HG03097 (cell line): Measurements from ENCODE around the gene SLC1A3.
A peak's percentile ranks its signal among the peaks of the same experiment; 100 is the strongest.
"Not testable (repeated sequence)": the region's sequence is repeated elsewhere in the genome, so short reads cannot be mapped to it uniquely, and the experiment has no call there.

ENCODE experiments used
- ATAC-seq: cut with Tn5 transposase; IDR thresholded peaks from one replicate; pipeline ENCODE4 v1.9.1; 2021; ENCODE audit not compliant: unreplicated experiment, low FRiP score

The SLC1A3 gene

DNA sequence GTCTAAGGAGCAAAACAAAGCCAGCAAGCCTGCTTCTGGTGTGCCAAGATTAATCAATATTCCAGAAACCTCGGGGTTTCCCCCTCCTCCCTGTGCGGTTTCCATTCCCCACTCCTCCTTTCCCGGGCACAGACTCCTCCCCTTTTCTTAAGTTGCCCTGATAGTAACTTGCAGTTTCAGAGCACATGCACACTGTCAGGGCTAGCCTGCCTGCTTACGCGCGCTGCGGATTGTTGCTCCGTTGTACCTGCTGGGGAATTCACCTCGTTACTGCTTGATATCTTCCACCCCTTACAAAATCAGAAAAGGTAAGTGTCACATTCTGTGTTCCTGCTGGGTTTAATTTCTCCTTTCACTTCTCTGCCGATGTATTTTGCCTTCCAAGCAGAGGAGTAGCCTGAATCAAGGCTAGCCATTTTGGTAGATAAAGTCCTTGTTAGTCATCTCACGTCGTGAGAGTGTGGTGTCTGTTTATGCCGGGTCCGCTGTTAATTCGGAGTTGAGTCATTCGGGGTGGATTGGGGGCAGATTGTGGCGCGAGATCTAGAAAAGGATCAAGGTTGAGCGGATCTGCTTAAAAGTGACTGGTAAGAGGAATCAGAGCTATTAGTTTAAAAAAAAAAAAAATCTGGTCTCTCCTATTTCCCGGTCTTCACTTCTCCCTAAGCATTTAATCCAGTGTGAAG, at the start of gene SLC1A3:
Gene SLC1A3, plus strand, starts transcription at position 179 of the 686 bp plus-strand sequence. CDS start 1,818 bp downstream, outside the sequence.
- peak; percentile 86 for ATAC-seq

DNA sequence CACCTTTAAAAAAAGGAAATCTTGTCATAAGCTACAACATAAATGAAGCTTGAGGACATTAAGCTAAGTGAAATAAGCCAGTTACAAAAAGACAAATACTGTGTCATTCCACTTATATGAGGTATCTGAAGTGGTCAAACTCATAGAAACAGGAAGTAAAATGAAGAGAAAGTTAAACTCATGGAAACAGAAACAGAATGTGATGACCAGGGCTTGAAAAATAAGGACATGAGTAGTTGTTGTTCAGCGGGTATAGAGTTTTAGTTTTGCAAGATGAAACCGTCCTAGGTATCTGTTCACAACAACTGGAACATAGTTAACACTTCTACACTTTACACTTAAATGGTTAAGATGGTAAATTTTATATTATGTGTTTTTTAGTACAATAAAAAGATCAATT, 47.8 kb upstream of the SLC1A3 start:
- no peak for ATAC-seq

DNA sequence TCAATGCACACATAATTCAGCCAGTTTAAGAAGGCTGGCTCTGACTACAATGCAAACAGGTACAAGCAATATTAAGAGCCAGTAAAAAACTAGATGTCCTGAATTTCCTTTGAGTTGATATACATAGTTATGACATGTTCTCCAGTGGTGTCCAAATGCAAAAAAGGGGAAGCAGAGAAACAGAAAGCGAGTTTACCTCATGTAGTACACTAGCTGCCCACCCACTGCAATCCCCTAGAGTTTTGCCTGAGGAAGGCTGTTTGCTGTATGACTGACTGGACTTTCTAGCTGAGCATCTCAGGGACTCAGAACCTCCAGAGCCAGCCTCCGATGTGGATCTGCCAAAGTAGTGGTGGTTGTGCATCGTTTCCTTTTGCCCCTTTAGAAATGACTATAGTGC, 44.8 kb upstream of the SLC1A3 start:
- no peak for ATAC-seq

DNA sequence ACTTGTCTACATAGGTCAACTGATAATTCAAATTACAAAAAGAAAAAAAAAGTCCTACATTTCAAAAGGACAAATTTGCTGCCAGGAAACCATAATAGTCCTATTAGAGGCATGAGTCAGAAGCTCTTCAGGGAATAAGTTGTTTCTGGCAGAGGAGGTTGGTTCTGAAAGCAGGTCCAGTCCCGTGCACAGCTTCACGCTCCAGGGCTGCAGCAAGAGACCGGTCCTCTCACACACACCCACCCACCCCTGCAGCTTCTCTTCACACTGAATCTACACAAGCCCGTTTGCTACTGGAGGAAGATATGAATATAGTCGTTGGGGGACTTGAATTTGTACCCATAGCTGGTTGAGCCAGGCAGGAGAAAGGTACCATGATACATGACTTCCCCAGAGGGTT, 36.9 kb upstream of the SLC1A3 start:
- no peak for ATAC-seq

DNA sequence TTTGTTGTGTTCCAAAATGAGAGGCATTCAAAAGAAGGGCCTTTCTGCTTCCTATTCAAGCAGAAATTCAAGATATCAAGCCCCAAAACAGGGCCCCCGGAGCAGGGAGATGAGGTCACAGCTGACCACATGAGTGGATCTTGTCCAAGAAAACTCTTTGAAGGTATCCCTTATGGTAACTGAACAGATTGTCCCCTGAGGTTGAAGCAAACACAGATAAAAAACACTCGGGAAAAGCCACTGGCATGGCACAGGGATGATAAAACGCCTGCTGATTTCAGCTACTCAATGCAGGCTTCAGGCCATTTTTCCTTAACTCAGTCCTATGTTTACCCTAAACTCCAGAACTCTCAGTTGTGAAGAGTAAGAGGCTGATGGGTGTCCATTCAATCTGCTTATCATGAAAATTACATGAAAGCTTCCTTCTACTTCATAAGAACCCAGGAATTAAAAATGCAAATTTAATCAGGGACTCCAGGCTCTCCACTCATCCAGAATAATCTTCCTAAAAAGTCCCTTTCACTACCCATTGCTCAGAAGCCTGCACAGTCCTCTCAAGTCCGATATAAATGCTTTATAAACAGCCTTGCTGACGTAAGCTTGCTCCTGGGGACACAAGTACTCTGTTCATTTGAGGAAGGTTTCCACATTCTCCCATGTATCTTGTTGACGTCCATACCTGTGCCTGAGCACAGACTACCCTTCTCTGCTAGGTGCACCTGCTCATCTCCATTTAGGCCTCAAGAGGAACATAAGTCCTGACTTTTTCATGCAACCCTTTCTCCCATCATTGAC, 35.9 kb upstream of the SLC1A3 start:
- ATAC-seq, result no peak

DNA sequence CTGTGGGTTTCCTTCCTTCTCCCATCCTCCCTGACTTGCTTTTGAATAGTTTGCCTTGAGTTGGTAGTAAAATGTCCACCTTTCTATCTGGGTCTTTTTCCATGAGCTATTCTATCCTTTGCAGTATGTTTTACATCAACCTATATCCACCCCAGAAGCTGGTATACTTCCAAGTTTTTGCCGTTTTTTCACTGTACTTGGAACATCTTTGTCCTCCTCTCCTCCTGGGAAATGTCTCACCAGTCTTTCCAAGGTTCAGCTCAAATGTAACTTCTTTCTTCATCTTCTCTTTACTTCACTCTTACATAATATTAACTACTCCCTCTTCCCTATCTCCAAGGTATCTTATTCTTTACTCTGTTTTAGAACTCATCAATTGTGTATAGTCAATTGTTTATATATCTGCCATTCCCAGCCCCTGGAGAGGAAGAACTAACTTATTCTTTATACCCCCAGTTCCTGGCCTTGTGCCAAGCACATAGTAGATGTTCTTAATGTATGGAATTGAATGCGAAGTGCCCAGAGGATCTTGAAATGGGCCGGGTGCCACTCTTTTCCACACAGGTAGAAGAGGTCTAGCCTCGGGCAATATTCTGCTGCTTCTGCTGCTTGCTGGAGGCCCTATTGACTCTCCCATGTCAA, 34.9 kb upstream of the SLC1A3 start:
- no peak for ATAC-seq

DNA sequence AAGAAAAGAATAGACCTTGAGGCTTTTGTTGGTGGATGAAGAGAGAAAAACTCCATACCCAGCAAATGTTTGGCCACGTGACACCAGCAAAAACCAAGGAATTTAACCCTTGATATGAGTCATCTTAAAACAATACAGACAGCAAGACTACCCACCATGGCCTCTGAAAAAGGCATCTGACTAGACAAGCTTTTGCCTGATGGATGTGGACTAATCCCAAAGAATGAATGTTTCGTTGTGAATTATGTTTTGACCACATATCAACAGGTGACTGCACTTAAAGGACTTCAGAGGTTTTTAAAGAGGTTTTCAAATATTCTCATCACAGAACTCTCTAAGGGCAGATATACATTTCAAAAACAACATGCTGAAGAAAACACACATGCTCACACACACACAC, 33.0 kb upstream of the SLC1A3 start:
- no peak for ATAC-seq

DNA sequence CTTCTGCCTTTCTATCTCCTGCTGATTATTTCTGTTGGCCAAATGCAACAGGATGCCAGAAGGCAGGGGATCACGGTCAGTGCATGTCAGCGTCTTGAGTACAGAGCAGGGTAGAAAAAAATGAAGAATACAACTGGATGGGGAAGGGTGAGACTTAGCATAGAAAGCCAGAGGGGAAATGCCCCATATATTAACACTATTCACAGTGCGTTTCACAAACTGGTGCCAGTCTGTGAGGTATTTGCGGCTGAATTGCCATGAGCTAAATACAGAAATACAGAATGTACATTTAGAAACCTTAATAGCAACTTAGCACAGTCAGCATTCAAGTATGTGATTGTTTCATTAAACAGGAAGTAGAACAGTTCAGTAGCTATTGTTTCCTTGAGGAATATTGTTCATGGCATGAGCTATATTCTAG, 31.0 kb upstream of the SLC1A3 start:
- no peak for ATAC-seq

DNA sequence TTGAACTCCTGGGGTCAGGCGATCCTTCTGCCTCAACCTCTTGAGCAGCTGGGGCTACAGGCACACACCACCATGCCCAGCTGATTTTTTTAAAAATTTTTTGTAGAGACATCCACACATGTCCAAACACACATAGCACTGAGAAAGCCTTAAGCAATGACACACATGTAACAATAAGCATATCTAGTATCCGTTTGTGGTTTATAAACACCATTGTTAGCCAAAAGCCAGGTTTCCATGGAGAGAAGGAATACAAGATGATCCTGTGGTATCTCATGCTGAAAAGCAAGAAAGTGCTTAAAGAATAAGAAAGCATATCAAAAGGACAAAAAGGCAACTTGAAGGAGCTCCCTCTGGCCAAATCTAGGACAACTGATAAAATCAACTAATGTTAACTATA, 29.7 kb upstream of the SLC1A3 start:
- no peak for ATAC-seq

DNA sequence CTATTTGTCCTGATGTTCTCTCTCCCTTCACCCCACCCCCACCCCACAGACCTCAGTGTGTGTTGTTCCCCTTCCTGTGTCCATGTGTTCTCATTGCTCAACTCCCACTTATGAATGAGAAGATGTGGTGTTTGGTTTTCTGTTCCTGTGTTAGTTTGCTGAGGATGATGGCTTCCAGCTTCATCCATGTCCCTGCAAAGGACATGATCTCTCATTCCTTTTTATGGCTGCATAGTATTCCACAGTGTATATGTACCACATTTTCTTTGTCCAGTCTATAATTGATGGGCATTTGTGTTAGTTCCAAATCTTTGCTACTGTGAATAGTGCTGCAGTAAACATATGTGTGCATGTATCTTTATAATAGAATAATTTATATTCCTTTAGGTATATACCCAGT, 26.5 kb upstream of the SLC1A3 start:
- not testable (repeated sequence) for ATAC-seq

DNA sequence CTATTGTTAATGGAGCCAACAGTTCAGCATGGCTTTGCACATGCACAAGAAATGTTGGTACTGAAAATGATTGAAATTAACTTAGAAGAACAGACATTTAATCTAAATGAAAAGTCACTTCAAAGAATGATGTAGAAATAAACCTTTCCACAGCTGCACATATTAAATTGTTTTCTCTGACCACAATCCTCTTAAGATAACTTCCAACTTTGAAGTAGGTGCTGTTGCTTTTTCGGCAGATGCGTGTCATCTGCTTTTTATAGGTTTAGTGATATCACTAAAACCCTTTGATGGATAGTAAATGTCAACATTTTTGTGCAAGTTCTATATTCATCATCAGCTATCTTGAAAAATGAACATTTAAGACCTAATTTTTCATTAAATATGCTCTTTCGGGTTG, 25.3 kb upstream of the SLC1A3 start:
- no peak for ATAC-seq

DNA sequence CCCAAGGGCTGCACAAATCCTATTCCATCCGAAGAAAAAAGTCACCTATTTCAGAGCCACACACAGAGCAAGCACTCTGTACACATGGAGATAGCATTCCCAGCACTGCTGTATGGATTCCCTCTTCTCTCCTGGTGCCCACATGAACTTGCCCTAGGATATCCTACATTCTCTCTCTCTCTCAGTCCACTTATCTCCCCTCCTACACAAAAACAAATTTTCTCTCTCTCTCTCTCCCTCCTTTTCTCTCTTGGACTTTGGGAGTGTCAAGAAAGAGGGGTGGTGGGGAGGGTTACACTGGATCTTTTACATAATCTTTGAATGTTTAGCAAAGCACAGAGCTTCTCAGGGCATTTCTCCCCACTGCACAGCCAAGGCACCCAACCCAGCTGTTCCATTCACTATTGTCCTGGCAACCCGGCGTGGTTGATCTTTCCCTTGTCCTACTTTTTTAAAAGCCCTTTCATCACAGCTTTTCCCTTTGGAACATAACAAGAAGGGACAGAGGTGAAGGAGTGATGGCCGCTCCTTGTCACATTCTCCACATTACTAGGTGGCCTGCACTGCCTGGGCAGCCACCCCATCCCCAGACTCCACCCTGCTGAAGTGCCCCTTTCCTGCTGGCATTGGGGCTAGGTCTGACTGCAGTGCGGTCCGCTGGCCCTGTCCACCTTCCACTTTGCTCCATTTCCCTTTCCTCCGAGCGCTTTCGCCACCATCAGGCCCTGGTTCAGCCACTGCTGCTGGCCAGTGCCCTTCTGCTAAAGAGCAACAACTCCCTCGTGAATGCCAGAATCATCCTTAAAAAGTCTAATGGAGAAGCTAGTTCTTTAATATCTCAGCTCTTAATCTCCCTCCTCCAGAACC, 22.2 kb upstream of the SLC1A3 start:
- no peak for ATAC-seq

DNA sequence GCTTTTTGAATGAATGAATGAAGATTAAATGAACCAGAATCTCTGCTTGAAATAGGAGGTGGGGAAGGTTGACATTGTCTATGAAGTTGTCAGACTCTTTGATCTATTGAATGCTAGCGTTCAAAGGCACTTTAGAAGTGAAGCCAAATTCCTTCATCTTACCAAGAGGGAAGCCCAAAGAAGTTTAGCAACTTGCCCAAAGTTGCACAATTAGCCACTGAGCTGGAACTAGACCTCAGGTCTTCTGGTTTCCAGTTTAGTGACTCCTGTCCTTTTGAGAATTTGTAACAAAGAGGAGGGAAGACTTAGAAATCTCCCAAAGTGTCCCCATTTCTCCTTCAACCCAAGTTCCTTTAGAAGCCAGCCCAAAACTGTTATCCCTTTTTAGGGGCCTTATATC, 20.7 kb upstream of the SLC1A3 start:
- ATAC-seq, result no peak

DNA sequence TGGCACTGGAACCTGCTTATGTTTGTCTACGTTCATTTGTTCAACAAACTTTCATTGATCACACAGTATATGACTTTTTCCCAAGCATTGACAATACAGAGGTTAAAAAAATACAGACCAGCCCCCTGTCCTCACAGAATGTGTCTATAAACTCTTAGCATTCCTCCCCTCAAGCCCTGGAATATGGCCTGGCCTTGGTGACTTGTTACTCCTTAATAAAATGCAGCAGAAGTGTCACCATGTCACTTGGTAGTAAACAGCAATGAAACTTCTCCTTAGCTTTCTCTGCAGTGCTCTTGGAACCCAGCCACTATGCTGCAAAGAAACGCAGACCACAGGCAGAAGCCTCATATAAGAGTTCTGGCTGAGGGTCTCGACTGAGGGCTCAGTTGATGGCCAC, 19.1 kb upstream of the SLC1A3 start:
- no peak for ATAC-seq

DNA sequence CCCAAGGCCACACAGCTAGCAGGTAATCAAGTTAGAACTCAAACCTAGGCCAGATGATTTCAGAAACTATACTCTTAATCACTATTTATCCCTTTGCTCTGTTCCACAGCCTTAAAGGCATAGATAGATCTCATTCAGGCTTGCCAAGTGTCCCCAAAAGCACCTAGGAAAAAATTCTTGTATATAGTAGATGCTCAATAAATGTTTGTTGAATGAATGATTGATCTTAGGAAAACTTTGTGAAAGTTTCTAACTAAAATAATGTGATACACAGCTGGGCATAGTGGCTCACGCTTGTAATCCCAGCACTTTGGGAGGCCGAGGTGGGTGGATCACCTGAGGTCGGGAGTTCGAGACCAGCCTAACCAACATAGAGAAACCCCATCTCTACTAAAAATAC, 16.7 kb upstream of the SLC1A3 start:
- ATAC-seq, result not testable (repeated sequence)

DNA sequence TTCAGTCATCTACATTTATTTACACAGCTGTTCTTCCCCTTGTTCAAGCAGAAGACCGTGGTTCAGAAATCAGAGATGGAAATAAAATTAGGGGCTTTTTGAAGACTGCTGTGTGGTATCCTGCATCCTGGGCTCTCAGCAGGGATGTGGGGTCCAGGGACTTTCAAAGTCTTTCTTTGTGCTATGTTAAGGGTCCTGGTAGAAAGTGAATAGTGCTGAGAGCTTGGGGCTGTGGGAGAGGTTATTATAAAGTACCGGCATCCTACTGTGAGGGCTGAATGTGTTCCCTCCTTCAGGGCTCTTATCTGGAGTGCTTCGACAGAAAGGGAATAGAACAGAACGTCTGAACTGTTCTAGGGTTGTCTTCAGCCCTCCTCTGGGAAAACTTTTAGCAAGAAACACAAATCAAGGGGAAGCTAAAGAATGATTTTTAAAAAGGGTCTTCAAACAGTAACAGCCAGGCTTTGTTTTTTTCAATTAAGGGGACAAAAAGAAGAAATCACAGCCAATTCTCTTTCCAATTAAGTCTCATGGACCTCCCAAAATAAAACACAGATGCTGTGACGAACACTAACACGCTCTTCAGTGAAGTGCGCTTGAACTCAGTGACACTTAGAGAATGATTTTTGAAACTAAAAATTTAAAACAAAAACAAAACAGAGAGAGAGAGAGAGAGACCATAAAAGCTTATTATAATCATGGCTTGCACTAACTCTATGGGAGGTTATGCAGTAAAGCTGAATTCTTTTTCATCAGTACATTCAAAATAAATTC, 15.7 kb upstream of the SLC1A3 start:
- no peak for ATAC-seq

DNA sequence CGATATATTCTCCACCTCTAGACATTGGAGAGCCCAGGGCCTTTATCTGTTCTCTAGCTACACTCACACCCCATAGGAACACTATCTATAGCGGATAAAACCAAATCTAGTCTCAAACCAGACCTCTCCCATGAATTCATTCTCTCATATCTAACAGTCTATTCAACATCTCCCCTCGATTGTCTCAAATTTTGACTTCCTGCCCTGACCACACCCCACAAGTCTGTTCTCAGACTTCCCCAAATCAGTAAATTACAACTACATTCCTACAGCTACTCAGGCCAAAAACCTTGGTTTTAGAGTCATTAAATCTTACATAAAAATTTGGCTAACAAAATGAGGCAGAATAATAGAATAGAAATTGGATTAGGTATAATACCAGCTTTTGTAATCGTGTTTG, 12.5 kb upstream of the SLC1A3 start:
- no peak for ATAC-seq

DNA sequence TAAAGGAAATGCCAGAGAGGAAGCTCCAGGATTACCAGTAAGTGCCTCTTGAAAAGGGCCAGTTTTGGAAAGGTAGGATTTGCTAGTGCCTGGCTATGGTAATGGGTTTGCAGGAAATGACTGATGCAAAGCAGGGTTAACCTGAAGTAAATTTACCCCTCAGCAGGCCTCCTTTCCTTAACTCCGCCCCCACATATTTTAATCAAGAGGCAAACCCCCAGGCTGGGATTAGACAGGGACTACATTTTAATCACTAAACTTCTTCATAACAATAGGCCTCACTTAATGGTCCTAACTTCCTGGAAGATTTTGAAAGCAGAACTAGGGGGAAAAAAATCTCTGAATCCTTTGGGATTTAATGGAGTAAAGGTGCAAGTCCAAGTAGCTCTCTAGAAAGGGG, 10.2 kb upstream of the SLC1A3 start:
- ATAC-seq, result no peak

DNA sequence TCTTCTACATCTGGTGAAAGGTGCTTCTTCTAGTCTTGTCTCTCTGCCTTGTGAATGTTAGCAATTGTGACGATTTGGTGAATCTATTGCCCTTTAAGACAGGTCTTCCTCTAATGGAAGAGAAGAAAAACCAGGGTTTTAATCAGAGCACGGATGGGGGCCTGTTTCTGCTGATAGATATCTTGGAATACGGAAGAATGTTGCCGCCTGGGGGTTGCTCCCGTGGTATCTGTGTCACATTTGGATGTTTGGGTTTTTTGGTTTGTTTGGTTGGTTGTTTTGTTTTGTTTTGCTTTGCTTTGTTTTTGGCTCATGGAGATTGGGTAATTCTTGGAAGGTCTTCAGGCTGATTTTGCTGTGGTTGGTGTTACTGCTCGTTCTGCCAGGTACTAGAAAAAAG, 9.7 kb upstream of the SLC1A3 start:
- no peak for ATAC-seq

DNA sequence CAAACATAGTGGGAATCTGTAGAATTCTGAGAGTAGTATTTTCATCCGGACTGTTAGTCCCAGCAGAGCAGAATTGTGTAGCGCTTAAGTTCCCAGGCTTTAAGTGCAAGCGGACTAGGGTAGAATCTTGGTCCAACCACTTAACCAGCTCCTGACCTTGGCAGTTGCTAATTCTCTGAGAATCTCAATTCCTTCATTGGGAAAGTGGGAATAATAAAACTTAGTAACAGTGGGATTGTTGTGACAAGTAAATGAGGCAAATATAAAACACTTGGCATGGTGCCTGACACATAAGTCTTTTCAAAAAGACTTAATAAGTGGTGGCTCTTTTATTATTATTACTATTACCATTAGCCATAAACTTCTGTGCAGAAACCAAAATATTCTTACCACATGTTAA, 8.4 kb upstream of the SLC1A3 start:
- ATAC-seq, result no peak
